ENCODE data around the gene STON2.

The STON2 gene

DNA sequence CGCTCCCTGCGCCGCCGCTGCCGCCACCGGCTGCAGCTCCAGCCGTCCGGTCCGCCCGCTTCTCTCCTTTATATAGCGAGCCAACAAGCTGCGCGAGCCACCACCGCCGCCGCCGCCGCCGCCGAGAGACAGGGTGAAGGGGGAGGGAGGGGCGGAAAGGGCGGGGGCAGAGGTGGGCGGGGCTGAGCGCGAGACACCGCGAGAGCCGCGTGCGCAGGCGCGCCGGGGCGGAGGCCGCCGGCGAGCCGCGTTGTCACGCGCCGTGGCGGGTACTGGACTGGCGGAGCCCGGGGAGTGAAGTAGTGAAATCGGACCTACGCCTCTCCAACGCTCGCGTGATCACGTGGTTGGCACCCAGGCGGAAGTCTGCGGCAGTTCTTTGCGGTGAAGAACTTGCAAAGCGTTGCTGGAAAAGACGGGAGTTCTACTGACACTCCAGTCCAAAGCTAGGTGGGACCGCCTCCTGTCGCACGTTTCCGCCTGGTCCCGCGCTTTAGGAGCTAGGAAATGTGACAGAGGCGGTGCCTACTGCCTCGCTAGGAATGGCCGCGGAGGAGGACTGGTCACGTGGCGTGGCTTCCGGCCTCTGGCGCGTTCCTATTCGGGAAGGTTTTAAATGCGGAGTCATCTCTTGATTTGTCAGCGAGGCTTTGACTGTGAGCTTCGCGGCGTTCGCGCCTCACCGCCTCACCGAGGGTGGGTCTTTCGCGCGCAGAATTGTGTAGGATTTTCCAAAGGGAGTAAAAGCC lies 179.1 kb downstream of the STON2 start, which contains the start of gene GTF2A1:
TSS of gene GTF2A1 (minus strand) at position 130 of the 749 bp plus-strand sequence. CDS start 441 bp downstream, outside the sequence.
- peak; percentile 91 for DNase-seq (ENCODE audit: low read depth)

DNA sequence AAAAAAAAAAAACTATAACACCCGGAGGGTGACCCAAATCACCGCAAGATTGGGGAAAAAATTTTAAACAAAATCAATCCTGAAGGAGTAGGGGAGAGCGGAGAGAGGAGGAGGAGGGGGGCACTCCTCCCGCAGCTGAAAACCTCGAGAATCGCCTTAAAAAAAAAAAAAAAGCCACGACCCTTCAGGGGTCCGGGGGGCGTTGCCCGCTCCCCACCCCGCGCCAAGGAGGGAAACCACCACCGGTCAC lies 179.6 kb downstream of the STON2 start:
- no peak for DNase-seq (ENCODE audit: low read depth)

DNA sequence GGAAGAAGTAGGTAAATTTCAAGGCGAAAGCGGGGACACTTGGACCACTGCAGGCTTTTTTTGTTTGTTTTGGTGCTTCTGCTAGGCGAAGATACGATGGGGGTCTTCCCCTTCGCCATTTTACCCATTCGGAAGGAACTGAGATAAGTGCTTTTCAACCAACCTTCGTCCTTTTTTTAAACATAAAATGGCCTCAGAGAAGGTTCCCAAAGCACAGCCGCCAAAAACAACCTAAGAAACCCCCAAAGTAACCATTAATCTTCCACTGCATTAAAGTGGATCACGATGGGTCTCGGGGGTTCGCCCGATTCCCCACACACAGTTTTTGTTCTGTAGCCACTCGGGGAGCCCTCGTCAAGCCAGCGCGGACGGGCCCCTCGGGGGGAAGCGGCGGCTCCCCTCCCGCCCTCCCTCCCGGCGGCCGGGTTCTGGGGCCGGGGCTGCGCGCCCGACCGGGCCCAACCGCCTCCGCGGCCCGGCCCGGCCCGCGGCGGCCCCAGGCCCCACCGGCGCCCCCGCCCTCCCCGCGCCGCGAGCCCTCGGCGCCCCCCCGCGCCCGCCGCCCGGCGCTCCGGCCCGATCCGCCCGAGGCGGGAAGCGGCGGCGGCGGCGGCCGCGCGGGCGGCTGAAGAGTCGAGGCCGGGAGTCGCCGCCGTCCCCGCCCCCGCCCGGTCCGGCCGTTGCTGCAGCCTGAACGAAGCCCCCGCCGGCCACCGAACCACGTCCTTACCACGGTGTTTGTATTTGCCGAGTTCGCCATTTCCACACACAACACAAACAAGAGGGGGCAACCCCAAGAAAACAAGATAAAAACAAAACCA lies 180.2 kb downstream of the STON2 start:
- peak; percentile 12 for DNase-seq (ENCODE audit: low read depth)

DNA sequence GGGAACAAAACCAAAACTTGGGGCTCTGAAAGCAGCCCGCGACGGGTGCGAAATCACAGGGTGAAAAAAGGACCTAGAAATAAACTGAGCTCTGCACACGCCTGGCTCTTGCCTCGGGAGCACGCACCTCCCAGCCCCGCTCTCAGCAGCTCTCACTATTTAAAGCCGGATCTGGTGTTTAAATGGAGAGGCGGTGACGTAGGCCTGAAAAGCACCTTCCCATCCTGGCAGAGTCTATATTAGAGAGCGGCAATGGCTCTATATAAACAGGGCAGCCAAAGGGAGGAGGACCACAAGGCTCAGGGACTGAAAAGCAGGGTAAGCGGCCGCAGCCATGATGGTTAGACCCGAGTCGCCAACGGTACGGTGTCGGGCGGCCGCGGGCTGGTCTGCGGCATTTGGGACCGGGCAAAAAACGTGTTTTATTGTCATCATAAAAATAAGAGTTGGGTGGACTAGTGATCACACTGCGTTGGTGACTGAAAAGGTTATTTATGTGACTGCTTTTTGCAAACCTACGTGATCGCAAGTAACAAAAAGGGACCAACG lies 180.8 kb downstream of the STON2 start:
- peak; percentile 75 for DNase-seq (ENCODE audit: low read depth)

GRCh38 chr14:81211844-81212243 lies 188.3 kb downstream of the STON2 start:
- DNase-seq (ENCODE audit: low read depth), result no peak

Data from stimulated activated CD8-positive, alpha-beta memory T cell treated with anti-CD3 and anti-CD28 coated beads, Interleukin-12 subunit alpha, Interleukin-12 subunit beta, amount 100 ng/mL, for 1 hour (primary cell).